ENCODE data around the gene LIPT2.

LIPT2 gene

DNA sequence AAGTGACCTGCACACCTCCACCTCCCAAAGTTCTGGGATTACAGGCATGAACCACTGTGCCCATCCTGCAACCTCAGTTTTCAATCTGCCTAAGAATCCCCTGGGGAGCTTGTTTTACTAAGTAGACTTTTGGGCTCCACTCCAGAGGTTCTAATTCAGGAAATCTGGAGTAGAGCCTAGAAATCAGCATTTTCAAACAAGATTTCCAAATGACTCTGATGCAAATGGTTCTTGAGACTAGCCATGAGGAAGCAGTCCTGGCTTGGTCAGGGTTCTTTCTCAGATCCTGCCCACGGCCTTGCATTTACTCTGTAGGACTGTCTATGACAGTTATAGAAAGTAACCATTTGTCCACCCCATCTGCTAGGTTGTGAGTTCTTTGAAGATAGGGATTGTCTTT lies 24.6 kb downstream of the LIPT2 start:
- Histone ChIP-seq H3K27ac (ENCODE audit: low read length, poor library complexity, severe bottlenecking) (peak overlapping the region; percentile 98), H3K23ac (ENCODE audit: low read length in 2 of 2) (no peak overlapping the region), H2AFZ (ENCODE audit: low read depth, low read length) (no peak overlapping the region), H3K4me3 (ENCODE audit: insufficient read depth in 1 of 2, low read depth in 1 of 2, low read length in 2 of 2) (no peak overlapping the region), H3K18ac (ENCODE audit: low read depth in 1 of 2, low read length in 2 of 2) (no peak overlapping the region), H3K4me2 (ENCODE audit: low read length, poor library complexity, severe bottlenecking) (no peak overlapping the region), H2BK12ac (ENCODE audit: low read length in 2 of 2) (no peak overlapping the region), H3K14ac (ENCODE audit: low read length in 2 of 2) (no peak overlapping the region), H2AK5ac (ENCODE audit: low read length, severe bottlenecking) (no peak overlapping the region), H4K91ac (ENCODE audit: low read length) (no peak overlapping the region), H2BK5ac (ENCODE audit: low read depth, low read length, poor library complexity, severe bottlenecking) (no peak overlapping the region), H3K9me3 (ENCODE audit: control insufficient read depth, low read length) (no peaks in the 10 kb centered on the region), H3K4me1 (ENCODE audit: control insufficient read depth, insufficient read depth, low read depth, low read length) (peaks cover 22% of the 10 kb centered on the region), H3K27me3 (ENCODE audit: control insufficient read depth in 1 of 2, insufficient read depth in 1 of 2, low read length in 2 of 2) (peaks cover 0 to 77% of the 10 kb centered on the region in 2 experiments), H2BK15ac (ENCODE audit: low read depth, poor library complexity, severe bottlenecking) (no peak overlapping the region), H4K8ac (ENCODE audit: low read length) (no peak overlapping the region), H3K9ac (ENCODE audit: low read length) (no peak overlapping the region), H3K4ac (ENCODE audit: low read depth in 1 of 2, low read length in 2 of 2) (no peak overlapping the region), H2BK120ac (ENCODE audit: low read depth, low read length) (no peak overlapping the region), H3K79me1 (replicated peaks; ENCODE audit: low read length, poor library complexity, severe bottlenecking) (no peaks in the 10 kb centered on the region), H3K36me3 (ENCODE audit: control insufficient read depth in 1 of 2, insufficient read depth in 2 of 2, low read depth in 1 of 2, low read length in 2 of 2) (no peaks in the 10 kb centered on the region)
- 100% methylated on average over 1 of the region's 1 CpG for WGBS
- DNase-seq: no peak

DNA sequence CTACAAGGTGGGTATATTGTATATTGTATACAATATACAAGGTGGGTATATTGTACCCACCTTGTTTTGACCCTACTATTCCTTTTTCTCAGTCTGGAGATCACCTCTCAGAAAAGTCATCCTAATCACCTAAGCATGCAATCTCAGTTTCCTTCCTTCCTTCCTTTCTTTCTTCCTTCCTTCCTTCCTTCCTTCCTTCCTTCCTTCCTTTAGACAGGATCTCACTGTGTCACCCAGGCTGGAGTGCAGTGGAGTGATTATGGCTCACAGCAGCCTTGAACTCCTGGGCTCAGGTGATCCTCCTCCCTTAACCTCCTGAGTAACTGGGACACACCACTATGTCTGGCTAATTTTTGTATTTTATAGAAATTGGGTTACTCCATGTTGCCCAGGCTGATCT lies 25.0 kb downstream of the LIPT2 start:
- Histone ChIP-seq H2AFZ (ENCODE audit: low read depth, low read length) (no peak overlapping the region), H3K9me3 (ENCODE audit: control insufficient read depth, low read length) (no peaks in the 10 kb centered on the region), H4K91ac (ENCODE audit: low read length) (no peak overlapping the region), H2BK120ac (ENCODE audit: low read depth, low read length) (no peak overlapping the region), H3K23ac (ENCODE audit: low read length in 2 of 2) (no peak overlapping the region), H3K4me2 (ENCODE audit: low read length, poor library complexity, severe bottlenecking) (no peak overlapping the region), H3K4me1 (ENCODE audit: control insufficient read depth, insufficient read depth, low read depth, low read length) (peaks cover 22% of the 10 kb centered on the region), H3K9ac (ENCODE audit: low read length) (no peak overlapping the region), H3K14ac (ENCODE audit: low read length in 2 of 2) (no peak overlapping the region), H2BK12ac (ENCODE audit: low read length in 2 of 2) (no peak overlapping the region), H3K18ac (ENCODE audit: low read depth in 1 of 2, low read length in 2 of 2) (no peak overlapping the region), H2BK5ac (ENCODE audit: low read depth, low read length, poor library complexity, severe bottlenecking) (no peak overlapping the region), H3K27me3 (ENCODE audit: control insufficient read depth in 1 of 2, insufficient read depth in 1 of 2, low read length in 2 of 2) (peaks cover 0 to 77% of the 10 kb centered on the region in 2 experiments), H3K4ac (ENCODE audit: low read depth in 1 of 2, low read length in 2 of 2) (no peak overlapping the region), H3K79me1 (replicated peaks; ENCODE audit: low read length, poor library complexity, severe bottlenecking) (peaks cover 2% of the 10 kb centered on the region), H3K4me3 (ENCODE audit: insufficient read depth in 1 of 2, low read depth in 1 of 2, low read length in 2 of 2) (no peak overlapping the region), H3K27ac (ENCODE audit: low read length, poor library complexity, severe bottlenecking) (peak overlapping the region; percentile 98), H3K36me3 (ENCODE audit: control insufficient read depth in 1 of 2, insufficient read depth in 2 of 2, low read depth in 1 of 2, low read length in 2 of 2) (peaks cover 0 to 2% of the 10 kb centered on the region in 2 experiments), H2BK15ac (ENCODE audit: low read depth, poor library complexity, severe bottlenecking) (no peak overlapping the region), H2AK5ac (ENCODE audit: low read length, severe bottlenecking) (no peak overlapping the region), H4K8ac (ENCODE audit: low read length) (no peak overlapping the region)
- no peak for DNase-seq

DNA sequence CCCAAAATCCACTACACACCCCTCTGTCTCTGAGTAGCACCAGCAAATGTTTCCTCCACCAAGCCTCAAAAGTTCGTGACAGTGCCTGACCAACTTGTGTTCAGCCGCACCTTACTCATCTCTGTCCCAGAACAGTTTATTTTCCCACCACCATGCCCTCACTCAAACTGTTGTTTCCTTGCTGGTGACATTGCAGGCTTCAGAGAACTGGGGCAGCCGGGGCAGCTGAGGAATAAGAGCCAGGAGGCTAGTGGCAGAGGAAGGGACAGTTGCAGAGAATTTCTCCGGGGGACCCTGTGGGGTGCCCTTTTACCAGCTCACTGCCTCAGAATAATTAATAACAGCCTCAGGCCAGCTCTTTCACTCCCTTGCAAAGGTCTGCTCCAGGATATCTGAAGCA lies 25.5 kb downstream of the LIPT2 start:
- Histone ChIP-seq H2BK120ac (ENCODE audit: low read depth, low read length) (no peak overlapping the region), H2AFZ (ENCODE audit: low read depth, low read length) (no peak overlapping the region), H2AK5ac (ENCODE audit: low read length, severe bottlenecking) (peak overlapping the region; percentile 36), H3K4me1 (ENCODE audit: control insufficient read depth, insufficient read depth, low read depth, low read length) (peaks cover 22% of the 10 kb centered on the region), H3K4me2 (ENCODE audit: low read length, poor library complexity, severe bottlenecking) (peak overlapping the region; percentile 13), H3K4me3 (ENCODE audit: insufficient read depth in 1 of 2, low read depth in 1 of 2, low read length in 2 of 2) (no peak overlapping the region), H4K8ac (ENCODE audit: low read length) (no peak overlapping the region), H3K79me1 (replicated peaks; ENCODE audit: low read length, poor library complexity, severe bottlenecking) (peaks cover 6% of the 10 kb centered on the region), H3K9me3 (ENCODE audit: control insufficient read depth, low read length) (no peaks in the 10 kb centered on the region), H4K91ac (ENCODE audit: low read length) (no peak overlapping the region), H3K18ac (ENCODE audit: low read depth in 1 of 2, low read length in 2 of 2) (no peak overlapping the region), H3K23ac (ENCODE audit: low read length in 2 of 2) (no peak overlapping the region), H2BK12ac (ENCODE audit: low read length in 2 of 2) (no peak overlapping the region), H3K27me3 (ENCODE audit: control insufficient read depth in 1 of 2, insufficient read depth in 1 of 2, low read length in 2 of 2) (peaks cover 0 to 77% of the 10 kb centered on the region in 2 experiments), H3K14ac (ENCODE audit: low read length in 2 of 2) (no peak overlapping the region), H3K27ac (ENCODE audit: low read length, poor library complexity, severe bottlenecking) (peak overlapping the region; percentile 98), H3K4ac (ENCODE audit: low read depth in 1 of 2, low read length in 2 of 2) (no peak overlapping the region), H3K9ac (ENCODE audit: low read length) (no peak overlapping the region), H3K36me3 (ENCODE audit: control insufficient read depth in 1 of 2, insufficient read depth in 2 of 2, low read depth in 1 of 2, low read length in 2 of 2) (peaks cover 0 to 7% of the 10 kb centered on the region in 2 experiments), H2BK5ac (ENCODE audit: low read depth, low read length, poor library complexity, severe bottlenecking) (peak overlapping the region; percentile 91), H2BK15ac (ENCODE audit: low read depth, poor library complexity, severe bottlenecking) (no peak overlapping the region)
- DNase-seq: no peak
- WGBS: 81% methylated on average over 3 of the region's 4 CpGs

DNA sequence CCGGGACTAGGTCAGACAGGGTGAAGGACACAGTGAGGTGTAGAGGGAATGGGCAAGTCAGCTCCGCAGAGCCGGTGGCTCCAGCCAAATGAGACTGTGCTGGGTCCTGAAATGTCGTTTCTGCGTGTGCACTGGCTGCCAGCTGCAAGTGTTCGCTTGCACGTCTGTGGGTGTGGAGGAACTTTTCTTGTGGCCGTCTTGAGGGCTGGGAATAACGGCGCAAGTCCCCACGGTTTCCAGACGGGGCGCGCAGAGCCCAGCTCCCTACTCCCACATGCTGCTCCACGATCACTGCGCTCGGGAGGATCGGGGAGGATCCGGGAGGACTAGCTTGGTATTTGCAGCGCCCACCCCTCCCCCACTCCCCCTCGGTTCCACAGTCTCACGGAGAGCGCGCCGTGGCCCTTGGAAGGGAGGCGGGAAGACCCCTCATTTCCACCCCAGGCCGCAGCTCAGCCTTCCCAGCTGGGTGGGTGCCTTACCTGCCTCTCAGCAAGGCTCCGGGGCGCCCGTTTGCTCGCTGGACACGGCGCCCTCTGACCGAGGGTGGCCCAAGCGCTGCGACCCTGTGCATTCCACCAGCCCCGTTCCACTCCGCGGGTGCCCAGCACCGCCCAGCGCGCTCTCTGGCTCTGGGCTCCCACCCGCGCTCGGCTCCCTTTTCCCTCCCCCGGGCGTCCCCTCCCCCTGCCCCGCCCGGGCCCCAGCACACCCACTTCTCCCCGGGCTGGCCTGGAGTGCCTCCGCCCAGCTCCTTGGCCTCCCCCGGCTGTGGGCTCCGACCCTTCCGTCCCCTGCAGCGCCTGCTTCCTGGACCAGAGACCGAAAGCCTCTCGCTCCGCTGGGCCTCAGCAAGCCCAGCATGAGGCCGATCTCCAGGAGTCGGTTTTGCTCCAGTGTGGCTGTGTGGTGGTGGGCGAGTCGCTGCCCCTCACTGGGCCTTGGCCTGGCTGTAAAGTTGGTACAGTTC lies 26.3 kb downstream of the LIPT2 start, which contains the start of gene KCNE3:
KCNE3 (minus strand) TSS at position 634 of the 970 bp plus-strand sequence. CDS start 9,986 bp downstream, outside the sequence.
- Histone ChIP-seq H2BK120ac (ENCODE audit: low read depth, low read length) (peak within 1 kb of the TSS; percentile 39), H2AK5ac (ENCODE audit: low read length, severe bottlenecking) (peak within 1 kb of the TSS; percentile 36), H4K91ac (ENCODE audit: low read length) (peak within 1 kb of the TSS; percentile 37), H3K4ac (ENCODE audit: low read depth in 1 of 2, low read length in 2 of 2) (peak within 1 kb of the TSS; percentile 2 to 24), H2BK12ac (ENCODE audit: low read length in 2 of 2) (no peak within 1 kb of the TSS), H3K4me3 (ENCODE audit: insufficient read depth in 1 of 2, low read depth in 1 of 2, low read length in 2 of 2) (peak within 1 kb of the TSS; percentile 65 to 69), H3K27ac (ENCODE audit: low read length, poor library complexity, severe bottlenecking) (peak within 1 kb of the TSS; percentile 98), H3K9me3 (ENCODE audit: control insufficient read depth, low read length) (no peaks in the 10 kb centered on the region), H3K79me1 (replicated peaks; ENCODE audit: low read length, poor library complexity, severe bottlenecking) (peaks cover 12% of the 10 kb centered on the region), H2AFZ (ENCODE audit: low read depth, low read length) (peak within 1 kb of the TSS; percentile 59), H4K8ac (ENCODE audit: low read length) (peak within 1 kb of the TSS; percentile 86), H3K18ac (ENCODE audit: low read depth in 1 of 2, low read length in 2 of 2) (peak within 1 kb of the TSS; percentile 34 to 63), H3K9ac (ENCODE audit: low read length) (peak within 1 kb of the TSS; percentile 51), H2BK15ac (ENCODE audit: low read depth, poor library complexity, severe bottlenecking) (peak within 1 kb of the TSS; percentile 9), H3K36me3 (ENCODE audit: control insufficient read depth in 1 of 2, insufficient read depth in 2 of 2, low read depth in 1 of 2, low read length in 2 of 2) (peaks cover 0 to 9% of the 10 kb centered on the region in 2 experiments), H3K4me2 (ENCODE audit: low read length, poor library complexity, severe bottlenecking) (peak within 1 kb of the TSS; percentile 55), H3K27me3 (ENCODE audit: control insufficient read depth in 1 of 2, insufficient read depth in 1 of 2, low read length in 2 of 2) (peaks cover 0 to 78% of the 10 kb centered on the region in 2 experiments), H3K4me1 (ENCODE audit: control insufficient read depth, insufficient read depth, low read depth, low read length) (peaks cover 22% of the 10 kb centered on the region), H3K23ac (ENCODE audit: low read length in 2 of 2) (no peak within 1 kb of the TSS), H2BK5ac (ENCODE audit: low read depth, low read length, poor library complexity, severe bottlenecking) (peak within 1 kb of the TSS; percentile 91), H3K14ac (ENCODE audit: low read length in 2 of 2) (peak within 1 kb of the TSS in 1 of 2 experiments; percentile 19)
- WGBS: 16% methylated on average over 60 of the region's 62 CpGs
- peak; percentile 16 for DNase-seq
